AG09309 (cell line): ENCODE results near the gene CLDN20.

Experiments
- DNase-seq: peaks from one replicate; pipeline ENCODE4 v3.0.0-alpha.2; 2010; ENCODE audit warnings: low read depth
- H3K4me3 ChIP-seq: 2 replicates; pipeline ENCODE4 v1.5.1; 2011; ENCODE audit warnings: mild to moderate bottlenecking, low read depth, low read length, moderate library complexity; ENCODE audit not compliant: control insufficient read depth
- CTCF ChIP-seq: IDR thresholded peaks from 2 replicates; pipeline ENCODE4 v1.5.1; 2011; ENCODE audit warnings: mild to moderate bottlenecking, low read depth, low read length, inconsistent platforms; ENCODE audit not compliant: insufficient read depth, control insufficient read depth; ENCODE audit errors: missing control alignments

Gene CLDN20

DNA sequence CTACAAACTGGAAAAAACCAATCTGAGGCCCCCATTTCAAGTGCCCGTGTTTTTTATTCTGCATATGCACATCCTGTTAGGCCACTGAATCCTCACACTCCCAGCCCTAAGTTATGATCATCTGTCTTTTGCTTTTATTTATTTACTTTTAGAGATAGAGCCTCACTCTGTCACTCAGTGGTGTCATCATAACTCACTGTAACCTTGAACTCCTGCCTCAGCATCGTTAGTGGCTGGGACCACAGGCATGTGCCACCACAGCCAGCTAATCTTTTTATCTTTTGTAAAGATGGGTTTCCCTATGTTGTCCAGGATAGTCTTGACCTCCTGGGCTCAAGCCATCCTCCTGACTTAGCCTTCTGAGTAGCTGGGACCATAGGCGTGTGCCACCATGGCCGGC, 29.6 kb upstream of the CLDN20 start:
- no peak for TF ChIP-seq CTCF
- no peak for DNase-seq
- no peak overlapping the region for H3K4me3 ChIP-seq

- H3K4me3 ChIP-seq = no peak overlapping the region
- TF ChIP-seq CTCF = no peak
- no peak for DNase-seq
These were observed 29.1 kb upstream of the CLDN20 start for GRCh38 chr6:155234687-155235086.

- H3K4me3 ChIP-seq = no peak overlapping the region
- no peak for DNase-seq
- no peak for TF ChIP-seq CTCF
These were observed 28.7 kb upstream of the CLDN20 start for GRCh38 chr6:155235087-155235486.

GRCh38 chr6:155237613-155238012, 26.2 kb upstream of the CLDN20 start:
- H3K4me3 ChIP-seq = no peak overlapping the region
- no peak for DNase-seq
- TF ChIP-seq CTCF = no peak

DNA sequence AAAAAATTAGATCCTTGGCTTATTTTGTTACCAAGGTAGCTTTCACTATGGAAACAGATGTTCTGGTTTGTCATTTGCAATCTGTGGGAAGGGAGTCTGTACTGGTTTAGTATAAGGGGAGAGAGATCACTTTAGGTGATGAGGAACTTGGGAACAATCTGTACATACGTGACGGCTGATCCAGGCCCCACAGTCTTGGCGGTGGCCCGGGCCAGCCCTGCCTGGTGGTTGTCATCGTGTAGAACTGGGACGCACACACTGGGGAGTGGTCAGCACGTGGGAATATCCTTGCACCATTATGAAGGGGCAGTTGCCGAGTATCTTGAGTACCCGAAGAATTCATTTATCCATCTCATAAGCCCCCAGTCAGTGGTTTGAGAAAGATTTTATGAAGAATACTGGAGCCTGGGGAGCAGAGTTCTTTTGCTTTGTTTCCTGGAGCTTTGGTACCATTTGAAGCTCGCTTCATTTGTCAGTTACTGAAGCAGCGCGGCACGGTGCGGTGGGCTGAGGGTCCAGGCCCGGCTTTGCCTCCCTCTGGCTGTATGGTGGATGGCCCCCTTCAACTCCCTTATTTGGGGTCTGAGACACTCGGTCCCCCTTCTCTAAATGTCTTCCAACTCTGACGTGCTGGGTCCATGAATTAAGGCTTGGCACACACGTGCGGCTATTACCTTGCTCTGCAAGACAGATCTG, 22.8 kb upstream of the CLDN20 start:
- H3K4me3 ChIP-seq = no peak overlapping the region
- no peak for TF ChIP-seq CTCF
- DNase-seq = no peak

- no peak for DNase-seq
- H3K4me3 ChIP-seq = no peak overlapping the region
- TF ChIP-seq CTCF = no peak
These were observed 21.8 kb upstream of the CLDN20 start for GRCh38 chr6:155241966-155242365.
